T-helper 22 cell (primary cell): ENCODE results near the gene PRC1.
"Not testable (repeated sequence)": the region's sequence is repeated elsewhere in the genome, so short reads cannot be mapped to it uniquely, and the experiment has no call there.

Experiments
- DNase-seq: peaks from one replicate; pipeline ENCODE4 v3.0.0-alpha.2; 2020; ENCODE audit warnings: low read depth

PRC1 gene

DNA sequence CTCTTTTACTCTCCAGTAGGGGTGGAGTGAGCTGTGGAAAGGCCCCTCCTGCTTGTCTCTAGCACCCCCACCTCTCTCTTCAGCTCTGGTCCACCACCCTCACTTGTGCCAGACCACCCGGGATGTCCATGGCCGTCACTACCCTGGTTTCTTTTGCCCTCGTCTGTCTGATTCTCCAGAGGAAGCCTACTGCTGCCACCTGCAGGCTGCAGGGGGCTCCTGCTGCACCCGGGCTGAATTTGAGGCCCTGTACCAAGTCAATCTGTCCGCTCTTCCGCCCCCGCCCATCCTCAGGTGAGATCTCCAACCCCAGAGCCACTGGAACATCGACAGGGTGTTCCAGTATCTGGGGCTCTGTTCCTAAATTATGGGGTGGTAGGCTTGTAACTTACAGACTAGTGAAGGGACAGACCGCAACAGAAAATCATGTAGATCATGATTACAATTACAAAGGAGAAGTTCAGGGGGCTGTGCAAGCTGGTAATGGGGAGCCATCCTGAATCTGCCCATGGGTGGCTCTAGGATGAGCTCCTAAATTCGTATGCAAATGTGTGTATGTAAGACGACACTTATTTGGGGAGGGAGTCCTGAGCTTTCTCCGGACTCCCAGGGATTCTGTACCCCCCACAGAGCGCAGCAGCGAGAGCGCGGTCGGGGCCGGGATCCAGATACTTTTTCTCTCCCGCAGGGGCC is 59.9 kb downstream of the PRC1 start:
- peak; percentile 72 for DNase-seq

DNA sequence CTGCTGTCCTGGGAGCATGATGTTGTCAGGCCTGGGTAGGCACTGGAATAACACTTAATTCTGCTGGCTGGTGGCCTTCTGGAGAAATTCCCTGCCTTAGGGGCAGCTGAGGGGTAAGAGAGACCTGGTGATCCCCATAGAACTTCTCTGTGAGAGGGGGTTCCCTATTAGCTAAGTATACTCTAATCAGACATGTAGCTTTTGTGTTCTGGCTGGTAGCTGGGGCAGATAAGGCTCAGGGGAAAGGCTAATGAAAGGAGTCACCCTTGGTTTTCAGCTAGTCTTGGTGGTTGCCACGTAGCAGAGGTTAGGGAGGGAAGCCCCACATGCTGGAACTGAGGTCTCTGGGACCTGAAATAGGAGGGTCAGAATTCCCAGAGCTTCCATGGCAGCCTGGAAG is 61.0 kb downstream of the PRC1 start:
- DNase-seq = no peak

DNA sequence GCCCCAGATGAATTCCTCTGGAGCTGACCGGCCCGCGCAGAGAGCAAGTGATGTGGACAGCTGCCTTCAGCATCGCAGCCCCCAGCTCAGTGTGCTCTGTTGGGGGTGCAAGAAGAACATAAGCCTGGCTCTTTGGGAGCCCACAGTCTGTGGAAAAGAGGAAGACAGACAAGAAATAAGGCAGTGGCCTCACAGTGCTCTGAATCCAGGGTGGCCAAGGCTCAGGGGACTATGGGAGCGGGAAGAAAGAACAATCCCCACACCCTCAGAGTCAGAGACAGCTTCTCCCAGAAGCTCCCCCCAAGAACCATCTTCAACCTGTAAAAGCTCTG is 61.7 kb downstream of the PRC1 start:
- no peak for DNase-seq

DNA sequence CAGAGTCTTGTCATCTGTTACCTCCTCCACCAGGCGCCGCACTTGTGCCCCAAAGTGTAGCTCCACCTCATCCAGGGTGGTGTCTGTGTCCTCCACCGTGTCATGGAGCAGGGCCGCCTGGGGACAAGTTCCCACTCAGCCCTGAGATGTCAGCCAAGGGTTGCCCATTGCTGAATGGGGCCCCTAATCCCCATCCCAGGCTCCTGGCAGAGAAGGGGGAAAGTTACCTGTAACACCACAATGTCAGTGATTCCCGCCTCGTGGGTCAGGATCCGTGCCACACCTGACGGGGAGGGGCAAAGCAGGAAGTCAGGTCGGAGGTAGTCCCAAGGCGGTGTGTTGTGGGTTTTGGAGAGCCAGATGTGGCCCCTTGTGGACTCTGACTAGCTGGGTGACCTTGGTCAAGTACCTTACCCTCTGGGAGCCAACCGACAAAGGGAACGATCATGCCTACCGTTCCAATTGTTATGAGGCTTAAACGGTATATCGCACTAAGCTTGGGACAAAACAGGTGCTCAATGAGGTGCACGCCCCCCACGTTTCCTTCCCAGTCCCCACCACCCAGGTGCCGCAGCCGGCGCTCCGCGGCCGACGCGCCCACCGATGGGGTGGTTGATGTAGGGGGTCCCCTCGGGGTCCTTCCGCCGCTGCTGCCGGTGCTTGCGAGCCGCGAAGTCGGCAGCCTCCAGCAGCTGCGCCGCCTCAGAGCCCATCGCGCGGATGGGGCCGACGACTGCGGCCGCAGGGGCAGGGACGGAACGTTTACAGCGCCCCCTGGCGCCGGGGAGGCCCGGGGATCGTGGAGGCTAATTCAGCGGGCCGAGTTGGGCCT is 62.3 kb downstream of the PRC1 start, which contains the start of gene HDDC3:
TSS of gene HDDC3 (minus strand) at position 722 of the 832 bp plus-strand sequence. CDS start at position 713, 9 bp downstream.
- DNase-seq = peak; percentile 74

DNA sequence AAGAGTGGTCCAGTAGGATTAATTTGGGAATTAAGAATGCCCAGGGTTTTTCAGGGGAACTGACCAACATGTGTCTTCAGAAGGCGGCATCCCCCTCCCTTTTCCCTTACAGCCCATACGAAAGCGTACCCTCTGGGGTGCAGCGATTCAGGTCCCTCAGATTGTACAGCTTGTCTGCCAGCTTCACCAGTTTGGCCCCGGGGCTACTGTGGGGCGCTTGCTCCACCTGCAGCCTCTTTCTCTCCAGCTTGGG is 62.8 kb downstream of the PRC1 start:
- no peak for DNase-seq

DNA sequence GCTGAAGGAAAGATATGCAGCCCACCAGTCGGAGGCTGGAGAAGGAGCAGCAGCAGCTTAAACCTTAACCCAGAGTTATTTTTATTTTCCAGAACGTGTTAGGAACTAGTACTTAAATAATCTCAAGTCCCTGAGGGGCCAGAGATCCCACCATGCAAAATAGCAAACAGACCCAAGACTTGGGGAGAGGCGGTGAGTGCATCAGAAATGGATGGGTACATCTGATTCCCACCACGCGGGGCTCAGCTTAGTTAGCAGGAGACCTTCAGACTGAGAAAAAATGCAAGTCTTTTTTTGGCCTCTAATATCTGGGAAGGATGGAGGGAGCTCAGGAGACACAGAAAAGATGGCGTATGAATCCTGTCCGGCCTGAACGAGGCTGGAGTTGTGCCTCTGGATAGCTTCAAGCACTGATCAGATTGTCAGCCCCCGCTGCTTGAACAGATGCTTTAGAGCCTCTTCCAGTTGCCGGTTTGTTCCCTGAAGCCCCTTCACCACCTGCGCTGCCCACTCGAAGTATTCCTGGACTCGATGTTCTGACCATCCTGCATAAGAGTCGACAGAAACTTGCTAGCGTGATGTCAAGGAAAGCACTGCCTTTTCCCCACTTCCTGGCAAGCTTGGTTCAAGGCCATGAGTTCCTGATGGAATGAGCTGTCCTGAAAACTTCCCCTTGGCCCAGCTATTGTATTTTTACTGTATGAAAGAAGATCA is 63.3 kb downstream of the PRC1 start:
- DNase-seq = no peak

DNA sequence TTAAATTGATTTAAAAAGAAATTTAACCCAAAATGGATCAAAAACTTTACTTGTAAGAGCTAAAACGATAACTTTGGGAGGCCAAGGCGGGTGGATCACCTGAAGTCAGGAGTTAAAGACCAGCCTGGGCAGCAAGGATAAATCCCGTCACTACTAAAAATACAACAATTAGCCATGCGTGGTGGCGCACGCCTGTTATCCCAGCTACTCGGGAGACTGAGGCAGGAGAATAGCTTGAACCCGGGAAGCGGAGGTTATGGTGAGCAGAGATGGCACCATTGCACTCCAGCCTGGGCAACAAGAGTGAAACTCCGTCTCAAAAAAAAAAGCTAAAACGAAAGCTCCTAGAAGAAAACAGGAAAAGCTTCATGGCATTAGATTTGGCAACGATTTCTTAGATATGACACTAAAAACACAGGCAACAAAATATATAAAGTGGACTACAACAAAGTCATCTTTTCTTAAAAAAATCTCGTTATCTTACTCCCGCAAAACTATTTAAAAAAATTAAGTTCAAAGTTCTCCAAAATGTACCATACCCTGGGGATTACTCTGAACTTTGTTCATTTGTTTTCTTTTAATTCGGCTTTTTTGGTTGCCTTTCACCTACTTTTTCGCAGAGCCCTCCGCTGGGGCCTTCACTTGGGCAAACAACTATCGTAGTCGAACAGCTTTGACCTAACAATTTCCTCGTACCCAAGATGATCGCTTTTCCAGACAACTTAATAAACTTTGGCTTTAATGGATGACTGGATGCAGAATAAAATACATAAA is 64.9 kb downstream of the PRC1 start:
- no peak for DNase-seq

DNA sequence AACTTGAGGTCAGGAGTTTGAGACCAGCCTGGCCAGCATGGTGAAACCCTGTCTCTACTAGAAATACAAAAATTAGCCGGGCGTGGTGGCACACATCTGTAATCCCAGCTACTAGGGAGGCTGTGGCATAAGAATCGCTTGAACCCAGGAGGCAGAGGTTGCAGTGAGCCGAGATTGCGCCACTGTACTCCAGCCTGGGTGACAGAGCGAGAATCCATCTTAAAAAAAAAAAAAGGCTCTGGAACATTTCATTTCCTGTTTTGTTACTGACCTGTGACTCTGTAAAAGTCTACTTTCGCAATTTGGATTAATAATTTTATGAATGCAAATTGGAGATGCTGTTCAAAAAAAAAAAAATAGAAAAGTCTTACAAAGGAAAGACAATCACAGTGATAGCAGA is 66.2 kb downstream of the PRC1 start:
- not testable (repeated sequence) for DNase-seq

DNA sequence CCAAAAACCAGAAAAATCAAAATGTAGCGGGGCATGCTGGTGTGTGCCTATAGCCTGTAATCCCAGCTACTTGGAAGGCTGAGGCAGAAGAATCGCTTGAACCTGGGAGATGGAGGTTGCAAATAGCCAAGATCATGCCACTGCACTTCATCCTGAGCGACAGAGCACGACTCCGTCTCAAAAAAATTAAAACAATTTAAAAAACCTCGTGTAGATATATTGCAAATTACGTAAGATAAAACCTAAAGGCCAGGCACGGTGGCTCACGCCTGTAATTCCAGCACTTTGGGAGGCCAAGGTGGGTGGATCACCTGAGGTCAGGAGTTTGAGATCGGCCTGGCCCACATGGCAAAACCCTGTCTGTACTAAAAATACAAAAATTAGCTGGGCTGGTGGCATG is 67.6 kb downstream of the PRC1 start:
- DNase-seq = not testable (repeated sequence)

DNA sequence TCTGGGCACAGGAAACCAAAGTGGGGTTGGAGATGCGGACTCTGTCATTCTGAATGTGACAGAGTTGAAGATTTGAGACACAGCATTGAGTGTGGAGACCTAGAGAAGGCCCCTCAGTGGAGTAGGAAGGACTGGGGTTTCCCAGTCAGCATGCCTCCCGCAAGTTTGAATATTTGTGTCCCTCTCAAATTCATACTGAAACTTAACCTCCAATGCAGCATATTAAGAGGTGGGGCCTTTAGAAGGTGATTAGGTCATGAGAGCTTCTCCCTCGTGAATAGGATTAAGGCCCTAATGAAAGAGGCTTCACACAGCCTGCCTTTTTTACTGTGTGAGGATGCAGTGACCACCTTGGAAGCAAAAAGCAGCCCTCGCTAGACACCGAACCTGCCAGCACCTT is 70.0 kb downstream of the PRC1 start:
- no peak for DNase-seq

DNA sequence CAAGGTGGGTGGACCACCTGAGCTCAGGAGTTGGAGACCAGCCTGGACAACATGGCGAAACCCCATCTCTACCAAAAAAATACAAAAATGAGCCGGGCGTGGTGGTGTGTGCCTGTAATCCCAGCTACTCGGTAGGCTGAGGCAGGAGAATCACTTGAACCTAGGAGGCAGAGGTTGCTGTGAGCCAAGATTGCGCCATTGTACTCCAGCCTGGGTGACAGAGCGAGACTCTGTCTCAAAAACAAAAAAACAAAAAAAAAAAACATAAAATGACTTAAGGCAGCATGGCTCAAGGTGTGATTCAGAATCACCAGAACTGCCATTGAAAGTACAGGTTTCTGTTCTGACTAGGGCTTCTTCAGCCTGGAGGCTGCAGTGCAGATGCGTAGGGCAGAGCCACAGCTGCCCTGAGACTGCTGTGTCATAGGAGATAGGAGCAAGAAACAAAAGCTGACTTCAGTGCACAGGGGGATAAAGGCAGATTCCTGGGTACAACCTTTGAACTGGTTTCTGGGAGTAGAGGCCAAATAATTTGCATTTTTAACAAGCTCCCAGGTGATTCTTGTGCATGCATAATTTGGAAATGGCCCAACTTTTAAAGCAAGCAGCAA is 71.5 kb downstream of the PRC1 start:
- DNase-seq = not testable (repeated sequence)

DNA sequence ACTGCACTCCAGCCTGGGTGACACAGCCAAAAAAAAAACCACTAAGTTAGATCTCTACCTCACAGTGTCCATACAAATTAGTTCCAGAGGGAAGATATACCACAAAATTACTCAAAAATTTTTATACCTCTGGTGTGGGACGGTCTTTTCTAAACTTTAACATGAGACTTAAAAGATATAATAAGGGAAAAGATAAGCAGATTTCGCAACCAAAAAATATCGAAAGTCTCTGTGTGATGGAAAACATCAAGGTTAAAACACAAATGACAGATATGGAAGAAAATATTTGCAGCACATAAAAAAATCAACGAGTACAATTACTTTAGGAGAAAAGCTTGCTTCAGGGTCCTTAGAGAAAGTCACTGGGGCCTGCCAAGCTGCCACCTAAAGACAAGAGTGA is 72.4 kb downstream of the PRC1 start:
- no peak for DNase-seq

DNA sequence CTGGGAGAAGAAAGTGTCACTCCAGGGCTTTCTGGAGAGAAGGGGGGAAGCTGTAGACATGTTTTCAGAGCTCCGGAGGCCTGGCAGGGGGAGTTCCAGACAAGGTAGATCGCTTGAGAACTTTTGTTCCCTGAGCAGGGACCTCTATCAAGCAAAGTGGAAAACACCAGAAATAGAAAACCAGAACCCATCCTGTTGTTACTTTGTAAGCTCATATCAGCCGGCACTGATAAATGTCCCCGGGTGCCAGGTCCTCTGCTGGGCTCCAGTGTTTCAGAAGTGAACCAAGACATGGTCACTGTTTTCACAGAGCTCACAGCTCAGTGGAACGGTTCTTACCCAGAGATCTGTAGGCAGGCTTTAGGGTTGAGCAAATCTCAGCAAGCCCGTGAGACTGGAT is 75.5 kb downstream of the PRC1 start:
- DNase-seq = no peak

DNA sequence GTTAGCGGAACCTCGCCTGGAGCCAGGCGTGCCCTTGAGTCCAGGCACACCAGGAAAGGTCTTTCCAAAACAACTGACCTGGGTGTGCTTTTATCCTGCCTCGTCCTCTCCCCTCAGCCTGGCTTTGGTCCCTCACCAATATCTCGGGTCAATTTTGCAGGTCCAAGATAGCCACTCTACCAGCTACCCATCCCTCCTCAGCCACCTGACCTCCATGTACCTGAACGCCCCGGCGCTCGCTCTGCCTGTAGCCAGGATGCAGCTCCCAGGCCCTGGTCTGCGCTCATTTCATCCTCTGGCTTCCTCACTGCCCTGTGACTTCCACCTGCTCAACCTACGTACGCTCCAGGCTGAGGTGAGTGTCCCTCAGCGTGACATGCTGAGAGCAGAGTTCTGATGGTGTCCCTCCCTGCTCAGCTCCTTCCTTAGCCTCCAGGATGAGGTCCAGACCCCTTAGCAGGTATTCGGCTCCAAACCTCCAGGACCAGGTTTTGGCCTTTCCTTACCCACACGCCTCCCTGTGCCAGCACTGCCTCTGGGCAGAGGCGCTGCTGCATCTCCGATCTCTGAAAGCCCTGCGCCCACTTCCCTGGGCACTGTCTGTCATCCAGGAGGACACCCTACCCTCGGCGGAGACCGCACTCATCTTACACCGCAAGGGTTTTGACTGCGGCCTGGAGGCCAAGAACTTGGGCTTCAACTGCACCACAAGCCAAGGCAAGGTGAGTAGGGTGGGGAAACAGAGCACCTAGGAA is 76.1 kb downstream of the PRC1 start:
- no peak for DNase-seq

DNA sequence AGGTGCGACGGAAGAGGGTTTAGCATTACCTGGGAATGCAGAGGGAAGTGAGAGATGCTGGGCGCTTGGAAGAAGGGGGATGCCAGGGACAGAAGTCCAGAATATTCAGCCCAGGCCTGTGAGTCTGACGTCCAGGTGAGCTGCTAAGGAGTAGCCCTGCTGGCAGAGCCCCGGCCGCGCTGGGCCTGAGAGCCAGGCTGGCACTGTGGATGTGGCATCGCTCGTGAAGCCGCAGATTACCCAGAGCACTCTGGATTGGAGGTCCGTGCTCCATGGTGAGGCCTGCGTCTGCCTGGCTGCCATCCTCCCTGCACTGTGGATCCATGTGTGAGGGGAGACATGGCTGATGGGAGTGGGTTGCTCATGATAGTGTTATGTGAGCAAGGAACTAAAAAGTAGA is 76.8 kb downstream of the PRC1 start:
- no peak for DNase-seq

DNA sequence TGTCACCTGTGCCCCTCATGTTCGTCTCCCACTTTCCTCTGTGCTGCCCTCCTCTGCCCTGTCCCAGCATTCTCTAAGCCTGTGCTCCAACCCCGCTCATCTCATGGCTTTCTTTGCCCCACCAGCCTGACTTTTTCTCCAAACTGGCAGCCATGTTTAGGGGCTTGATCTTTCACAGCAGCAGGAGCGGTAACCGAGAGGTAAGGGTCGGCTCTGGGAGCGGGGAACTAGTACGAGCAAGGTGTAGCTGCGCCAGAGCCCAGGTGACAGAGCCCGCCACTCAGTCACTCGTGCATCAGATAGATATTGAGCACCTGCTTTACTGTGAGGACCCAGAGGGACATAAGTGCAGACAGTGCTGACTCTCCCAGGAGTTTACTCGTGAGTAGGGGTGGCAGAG is 77.9 kb downstream of the PRC1 start:
- no peak for DNase-seq
